Hepatocyte (in vitro differentiated cells): Measurements from ENCODE around the gene GLRA1.

ENCODE experiments used
- CTCF ChIP-seq: fragments of 200-600 bp; sonication (generic); IDR thresholded peaks from 2 replicates; pipeline ENCODE4 v1.5.1; 2016; ENCODE audit warnings: antibody characterized with exemption, mild to moderate bottlenecking; ENCODE audit not compliant: poor library complexity
- EZH2 ChIP-seq: fragments of 200-600 bp; sonication (generic); IDR thresholded peaks from 2 replicates; pipeline ENCODE4 v1.6.1; 2016; ENCODE audit warnings: antibody characterized with exemption, mild to moderate bottlenecking, borderline replicate concordance
- EZH2phosphoT487 ChIP-seq: fragments of 200-600 bp; sonication (generic); IDR thresholded peaks from one replicate; pipeline ENCODE4 v1.6.1; 2018; ENCODE audit warnings: antibody characterized with exemption, mild to moderate bottlenecking, low read depth, moderate library complexity; ENCODE audit not compliant: unreplicated experiment, severe bottlenecking

GRCh38 chr5:151795426-151795825 lies 129.2 kb downstream of the GLRA1 start:
- no peak for TF ChIP-seq CTCF
- no peak for TF ChIP-seq EZH2phosphoT487
- TF ChIP-seq EZH2, result no peak
